ENCODE data around the gene ACTR6. TPM values are rescaled to one million over a fixed set of nuclear protein-coding genes. Genes with fewer than 3 reads are reported as not detected.

The ACTR6 gene
- total and polyA plus RNA-seq, 2 of the 4 experiments (the other 2 are of a cell fraction) = 9.7 to 10.2 TPM

DNA sequence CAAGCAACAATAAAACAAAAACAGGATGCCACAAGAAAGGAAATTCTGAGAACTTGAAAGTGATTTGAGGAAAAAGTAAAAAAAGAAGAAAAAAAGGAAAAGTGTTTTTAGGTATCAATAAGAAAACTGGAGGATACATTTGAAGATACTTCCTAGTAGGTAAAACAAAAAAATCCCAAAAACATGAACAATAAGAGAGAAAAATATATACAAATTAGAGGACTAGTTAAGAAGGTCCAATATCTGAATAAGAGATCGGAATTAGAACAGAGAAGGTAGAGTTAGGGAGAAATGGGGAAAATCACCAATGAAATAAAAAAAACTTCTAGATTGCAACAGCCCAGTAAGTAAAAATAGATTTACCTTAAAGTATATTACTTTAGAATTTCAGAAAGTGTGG, 57.5 kb downstream of the ACTR6 start:
- H3K4me3 ChIP-seq (ENCODE audit: insufficient read depth, low read depth, low read length) = no peak overlapping the region
- POLR2A ChIA-PET (ENCODE audit: unreplicated experiment) = no interaction called here
- WGBS, 2 experiments (ENCODE audit: extremely low coverage in 2 of 2, insufficient read length in 1 of 2) = no CpG with 5 or more reads among the region's 1 CpG
- no peak overlapping the region for H3K18ac ChIP-seq (ENCODE audit: low read depth, low read length)
- H2BK5ac ChIP-seq (ENCODE audit: low read depth, low read length, poor library complexity, severe bottlenecking) = no peak overlapping the region
- no peaks in the 10 kb centered on the region for H3K27me3 ChIP-seq (ENCODE audit: control insufficient read depth, insufficient read depth, low read length)
- no peaks in the 10 kb centered on the region for H3K9me1 ChIP-seq (ENCODE audit: insufficient read depth, low read length)
- H3K9me3 ChIP-seq (ENCODE audit: control insufficient read depth, insufficient read depth, low read length) = no peaks in the 10 kb centered on the region
- H2BK15ac ChIP-seq (ENCODE audit: low read depth, low read length) = no peak overlapping the region
- H3K4ac ChIP-seq (ENCODE audit: low read depth, low read length) = no peak overlapping the region
- no peak overlapping the region for H2AK5ac ChIP-seq (ENCODE audit: low read depth, low read length)
- H3K4me1 ChIP-seq (ENCODE audit: control insufficient read depth, insufficient read depth, low read length) = no peaks in the 10 kb centered on the region
- H3K4me2 ChIP-seq (ENCODE audit: low read depth, low read length) = no peak overlapping the region
- H2BK20ac ChIP-seq (ENCODE audit: low read depth, low read length) = no peak overlapping the region
- no peaks in the 10 kb centered on the region for H3K36me3 ChIP-seq (ENCODE audit: control insufficient read depth, insufficient read depth, low read length)
- no peak overlapping the region for H3K23ac ChIP-seq (ENCODE audit: low read depth, low read length)
- H2AFZ ChIP-seq (replicated peaks; ENCODE audit: low read length, poor library complexity) = no peak overlapping the region
- no peak overlapping the region for H4K5ac ChIP-seq (ENCODE audit: low read depth, low read length)
- no peaks in the 10 kb centered on the region for H4K20me1 ChIP-seq (ENCODE audit: insufficient read depth, low read length)
- no peak overlapping the region for H4K91ac ChIP-seq (ENCODE audit: insufficient read depth, low read depth, low read length)
- BruUV-seq (replicated peaks) = no TSS peak
- no peak overlapping the region for H2BK120ac ChIP-seq (ENCODE audit: low read depth, low read length)
- no peak overlapping the region for H3K56ac ChIP-seq (ENCODE audit: extremely low read depth, insufficient read depth, low read length)
- ATAC-seq (ENCODE audit: low read depth) = no peak
- H4K8ac ChIP-seq (ENCODE audit: low read depth in 2 of 2, low read length in 2 of 2) = no peak overlapping the region
- no peaks in the 10 kb centered on the region for H3K79me1 ChIP-seq (ENCODE audit: low read depth in 1 of 2, low read length in 2 of 2)
- no peak overlapping the region for H3K9ac ChIP-seq (ENCODE audit: low read depth, low read length)
- H3K14ac ChIP-seq (replicated peaks; ENCODE audit: low read depth, low read length) = no peak overlapping the region
- DNase-seq = no peak
- no peak overlapping the region for H3K27ac ChIP-seq (ENCODE audit: insufficient read depth, low read length)
- dilution Hi-C loops (cut with HindIII; ENCODE audit: low sequenced_read_pairs, unreplicated experiment) (no loop called here), intact Hi-C loops (cut with micrococcal nuclease) (no loop called here), in situ Hi-C loops (cut with MboI; ENCODE audit: low sequenced_read_pairs) (no loop called here)
- H2AK9ac ChIP-seq (replicated peaks; ENCODE audit: low read depth, low read length, poor library complexity) = no peak overlapping the region
- CTCF ChIA-PET = no interaction called here
- TF ChIP-seq MAFK (IDR thresholded peaks at IDR 0.05; ENCODE audit: low read depth, low read length) (no peak), FOS (IDR thresholded peaks at IDR 0.05; ENCODE audit: low read depth, low read length) (no peak), SMC3 (IDR thresholded peaks at IDR 0.05; ENCODE audit: low read depth, low read length) (no peak), RAD21 (IDR thresholded peaks at IDR 0.05; ENCODE audit: low read length) (no peak), MAZ (IDR thresholded peaks at IDR 0.05; ENCODE audit: borderline replicate concordance, low read depth, low read length) (no peak), RCOR1 (IDR thresholded peaks at IDR 0.05; ENCODE audit: insufficient replicate concordance, low read length) (no peak), BHLHE40 (IDR thresholded peaks at IDR 0.05; ENCODE audit: low read depth, low read length) (no peak), CEBPB (IDR thresholded peaks at IDR 0.05; ENCODE audit: low read depth, low read length) (no peak), NFE2L2 (IDR thresholded peaks at IDR 0.05; ENCODE audit: low read depth, low read length) (no peak), RFX5 (IDR thresholded peaks at IDR 0.05; ENCODE audit: low read depth, low read length) (no peak), MXI1 (IDR thresholded peaks at IDR 0.05; ENCODE audit: borderline replicate concordance, low read depth, low read length) (no peak)
- TF ChIP-seq, protein P1, sequence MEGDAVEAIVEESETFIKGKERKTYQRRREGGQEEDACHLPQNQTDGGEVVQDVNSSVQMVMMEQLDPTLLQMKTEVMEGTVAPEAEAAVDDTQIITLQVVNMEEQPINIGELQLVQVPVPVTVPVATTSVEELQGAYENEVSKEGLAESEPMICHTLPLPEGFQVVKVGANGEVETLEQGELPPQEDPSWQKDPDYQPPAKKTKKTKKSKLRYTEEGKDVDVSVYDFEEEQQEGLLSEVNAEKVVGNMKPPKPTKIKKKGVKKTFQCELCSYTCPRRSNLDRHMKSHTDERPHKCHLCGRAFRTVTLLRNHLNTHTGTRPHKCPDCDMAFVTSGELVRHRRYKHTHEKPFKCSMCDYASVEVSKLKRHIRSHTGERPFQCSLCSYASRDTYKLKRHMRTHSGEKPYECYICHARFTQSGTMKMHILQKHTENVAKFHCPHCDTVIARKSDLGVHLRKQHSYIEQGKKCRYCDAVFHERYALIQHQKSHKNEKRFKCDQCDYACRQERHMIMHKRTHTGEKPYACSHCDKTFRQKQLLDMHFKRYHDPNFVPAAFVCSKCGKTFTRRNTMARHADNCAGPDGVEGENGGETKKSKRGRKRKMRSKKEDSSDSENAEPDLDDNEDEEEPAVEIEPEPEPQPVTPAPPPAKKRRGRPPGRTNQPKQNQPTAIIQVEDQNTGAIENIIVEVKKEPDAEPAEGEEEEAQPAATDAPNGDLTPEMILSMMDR (conservative IDR thresholded peaks at IDR 0.05; ENCODE audit: low read depth, low read length) = no peak
- TF ChIP-seq, protein P2, sequence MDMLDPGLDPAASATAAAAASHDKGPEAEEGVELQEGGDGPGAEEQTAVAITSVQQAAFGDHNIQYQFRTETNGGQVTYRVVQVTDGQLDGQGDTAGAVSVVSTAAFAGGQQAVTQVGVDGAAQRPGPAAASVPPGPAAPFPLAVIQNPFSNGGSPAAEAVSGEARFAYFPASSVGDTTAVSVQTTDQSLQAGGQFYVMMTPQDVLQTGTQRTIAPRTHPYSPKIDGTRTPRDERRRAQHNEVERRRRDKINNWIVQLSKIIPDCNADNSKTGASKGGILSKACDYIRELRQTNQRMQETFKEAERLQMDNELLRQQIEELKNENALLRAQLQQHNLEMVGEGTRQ (IDR thresholded peaks at IDR 0.05; ENCODE audit: low read depth, low read length) = no peak

All from IMR-90 (cell line).